Measurements from ENCODE around the gene SCAI. TPM values are rescaled to one million over a fixed set of nuclear protein-coding genes. Genes with fewer than 3 reads are reported as not detected.

Gene SCAI
- total RNA-seq, 1 experiment from 2014 or later, result 15.5 TPM

GRCh38 chr9:125024917-125025316 is 118.4 kb downstream of the SCAI start:
- Histone ChIP-seq H2BK15ac (ENCODE audit: low read depth, low read length) (no peak overlapping the region), H2BK5ac (ENCODE audit: insufficient read length, low read length) (no peak overlapping the region), H4K5ac (ENCODE audit: insufficient read length, low read depth, low read length) (no peak overlapping the region), H3T11ph (ENCODE audit: low read length) (no peak overlapping the region), H2AFZ (ENCODE audit: low read length) (no peak overlapping the region), H2BK20ac (ENCODE audit: low read depth, low read length, poor library complexity, severe bottlenecking) (no peak overlapping the region), H3K23me2 (ENCODE audit: insufficient read length, low read depth, low read length, poor library complexity, severe bottlenecking) (no peaks in the 10 kb centered on the region), H4K8ac (replicated peaks; ENCODE audit: insufficient read length, low read depth, low read length) (no peak overlapping the region), H4K91ac (ENCODE audit: insufficient read length, low read depth, low read length) (no peak overlapping the region), H3K4ac (ENCODE audit: low read depth, low read length) (no peak overlapping the region), H3K79me2 (ENCODE audit: insufficient read depth, low read length) (no peaks in the 10 kb centered on the region), H3K4me2 (ENCODE audit: insufficient read depth, insufficient read length, low read length) (no peak overlapping the region), H4K20me1 (ENCODE audit: control insufficient read depth, insufficient read depth, insufficient read length) (no peaks in the 10 kb centered on the region), H3K56ac (ENCODE audit: insufficient read length, low read depth, low read length) (no peak overlapping the region), H3K14ac (ENCODE audit: insufficient read depth, low read length) (no peak overlapping the region), H3K9me3 (ENCODE audit: control insufficient read depth, low read depth, low read length) (no peaks in the 10 kb centered on the region), H3K4me1 (ENCODE audit: insufficient read depth, low read length) (no peaks in the 10 kb centered on the region), H2AK5ac (ENCODE audit: insufficient read length, low read length) (no peak overlapping the region), H3K27me3 (ENCODE audit: insufficient read depth, low read length) (no peaks in the 10 kb centered on the region), H2BK120ac (ENCODE audit: low read depth, low read length, poor library complexity, severe bottlenecking) (no peak overlapping the region), H2BK12ac (ENCODE audit: insufficient read length, low read depth, low read length) (no peak overlapping the region), H3K27ac (ENCODE audit: insufficient read length, low read depth, low read length) (no peak overlapping the region), H3K18ac (ENCODE audit: insufficient read length, low read depth, low read length) (no peak overlapping the region), H3K79me1 (ENCODE audit: insufficient read depth, low read depth, low read length, poor library complexity, severe bottlenecking) (no peaks in the 10 kb centered on the region), H3K23ac (ENCODE audit: insufficient read length, low read depth, low read length) (no peak overlapping the region), H3K9ac (ENCODE audit: extremely low read depth, insufficient read length, low read length) (no peak overlapping the region)
- DNase-seq, result no peak
- Mint-ChIP-seq H3K27ac (no peak overlapping the region), H3K4me3 (no peak overlapping the region), H3K4me1 (no peaks in the 10 kb centered on the region), H3K36me3 (ENCODE audit: insufficient read depth in 1 of 3, low read depth in 3 of 3) (peaks cover 27 to 53% (median 47%) of the 10 kb centered on the region in 3 experiments), H3K27me3 (ENCODE audit: low read depth) (no peaks in the 10 kb centered on the region), H3K9me3 (no peaks in the 10 kb centered on the region)
- TF ChIP-seq CTCF (conservative IDR thresholded peaks at IDR 0.05), result no peak
- WGBS (ENCODE audit: extremely low coverage, insufficient read length, low lambda C conversion rate), result no CpG with 5 or more reads among the region's 1 CpG

Measured in H9 (cell line).